ENCODE results near the gene EXTL1. TPM values are rescaled to one million over a fixed set of nuclear protein-coding genes. Genes with fewer than 3 reads are reported as not detected.

EXTL1 gene
- total and polyA plus RNA-seq, 2 donors from 2014 or later, result 0.28 to 0.45 TPM

DNA sequence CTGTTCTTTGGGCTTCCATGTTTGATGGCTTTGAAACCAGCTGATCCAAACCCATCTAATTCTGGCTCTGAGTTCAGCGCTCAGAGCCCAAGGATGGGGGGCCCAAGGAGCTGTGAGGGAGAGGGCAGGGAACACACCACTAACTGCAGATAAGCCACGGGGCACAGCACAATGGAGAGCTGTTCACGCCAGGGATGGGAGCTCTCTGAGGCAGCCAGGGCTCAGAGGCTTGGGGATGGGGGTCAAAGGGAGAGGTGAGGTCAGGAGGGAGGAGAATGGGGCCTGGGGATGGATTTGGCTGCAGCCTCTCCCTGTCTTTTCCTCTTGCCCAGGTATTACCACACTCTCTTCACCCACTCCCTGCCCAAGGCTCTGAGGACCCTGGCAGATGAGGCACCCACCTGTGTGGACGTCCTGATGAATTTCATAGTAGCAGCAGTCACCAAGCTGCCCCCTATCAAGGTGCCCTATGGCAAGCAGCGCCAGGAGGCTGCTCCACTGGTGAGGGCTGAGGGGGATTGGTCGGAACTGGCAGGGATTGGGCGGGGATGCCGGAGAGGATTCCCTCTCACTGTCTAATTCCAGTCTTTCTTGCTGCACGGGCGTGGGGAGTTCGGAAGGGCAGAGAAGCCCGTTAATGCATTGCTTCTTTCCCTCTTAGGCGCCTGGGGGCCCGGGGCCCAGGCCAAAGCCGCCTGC is 13.1 kb downstream of the EXTL1 start:
- Histone ChIP-seq H3K9ac (ENCODE audit: low read length in 3 of 3) (peak overlapping the region in 2 of 3 donors; percentile 16 to 35), H3K36me3 (ENCODE audit: control insufficient read depth in 2 of 3, insufficient read depth in 3 of 3, low read length in 3 of 3) (no peaks in the 10 kb centered on the region), H3K9me3 (ENCODE audit: control insufficient read depth in 2 of 3, insufficient read depth in 1 of 3, low read length in 3 of 3) (no peaks in the 10 kb centered on the region), H3K4me3 (ENCODE audit: low read length in 3 of 3) (peak overlapping the region in 2 of 3 donors; percentile 18 to 89), H3K27me3 (ENCODE audit: control insufficient read depth, insufficient read depth, low read length) (no peaks in the 10 kb centered on the region), H3K4me1 (ENCODE audit: control insufficient read depth in 2 of 3, insufficient read depth in 2 of 3, low read depth in 1 of 3, low read length in 3 of 3) (peaks cover 0 to 9% (median 7%) of the 10 kb centered on the region in 3 donors), H3K27ac (ENCODE audit: low read depth in 2 of 2, low read length in 2 of 2) (no peak overlapping the region)
- intact Hi-C loops (cut with DNase I), result no loop called here
- TF ChIP-seq, protein P1, sequence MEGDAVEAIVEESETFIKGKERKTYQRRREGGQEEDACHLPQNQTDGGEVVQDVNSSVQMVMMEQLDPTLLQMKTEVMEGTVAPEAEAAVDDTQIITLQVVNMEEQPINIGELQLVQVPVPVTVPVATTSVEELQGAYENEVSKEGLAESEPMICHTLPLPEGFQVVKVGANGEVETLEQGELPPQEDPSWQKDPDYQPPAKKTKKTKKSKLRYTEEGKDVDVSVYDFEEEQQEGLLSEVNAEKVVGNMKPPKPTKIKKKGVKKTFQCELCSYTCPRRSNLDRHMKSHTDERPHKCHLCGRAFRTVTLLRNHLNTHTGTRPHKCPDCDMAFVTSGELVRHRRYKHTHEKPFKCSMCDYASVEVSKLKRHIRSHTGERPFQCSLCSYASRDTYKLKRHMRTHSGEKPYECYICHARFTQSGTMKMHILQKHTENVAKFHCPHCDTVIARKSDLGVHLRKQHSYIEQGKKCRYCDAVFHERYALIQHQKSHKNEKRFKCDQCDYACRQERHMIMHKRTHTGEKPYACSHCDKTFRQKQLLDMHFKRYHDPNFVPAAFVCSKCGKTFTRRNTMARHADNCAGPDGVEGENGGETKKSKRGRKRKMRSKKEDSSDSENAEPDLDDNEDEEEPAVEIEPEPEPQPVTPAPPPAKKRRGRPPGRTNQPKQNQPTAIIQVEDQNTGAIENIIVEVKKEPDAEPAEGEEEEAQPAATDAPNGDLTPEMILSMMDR (IDR thresholded peaks at IDR 0.05; ENCODE audit: borderline replicate concordance, extremely low read depth, insufficient read depth), result no peak
- no peak for DNase-seq
- no peak for FAIRE-seq

DNA sequence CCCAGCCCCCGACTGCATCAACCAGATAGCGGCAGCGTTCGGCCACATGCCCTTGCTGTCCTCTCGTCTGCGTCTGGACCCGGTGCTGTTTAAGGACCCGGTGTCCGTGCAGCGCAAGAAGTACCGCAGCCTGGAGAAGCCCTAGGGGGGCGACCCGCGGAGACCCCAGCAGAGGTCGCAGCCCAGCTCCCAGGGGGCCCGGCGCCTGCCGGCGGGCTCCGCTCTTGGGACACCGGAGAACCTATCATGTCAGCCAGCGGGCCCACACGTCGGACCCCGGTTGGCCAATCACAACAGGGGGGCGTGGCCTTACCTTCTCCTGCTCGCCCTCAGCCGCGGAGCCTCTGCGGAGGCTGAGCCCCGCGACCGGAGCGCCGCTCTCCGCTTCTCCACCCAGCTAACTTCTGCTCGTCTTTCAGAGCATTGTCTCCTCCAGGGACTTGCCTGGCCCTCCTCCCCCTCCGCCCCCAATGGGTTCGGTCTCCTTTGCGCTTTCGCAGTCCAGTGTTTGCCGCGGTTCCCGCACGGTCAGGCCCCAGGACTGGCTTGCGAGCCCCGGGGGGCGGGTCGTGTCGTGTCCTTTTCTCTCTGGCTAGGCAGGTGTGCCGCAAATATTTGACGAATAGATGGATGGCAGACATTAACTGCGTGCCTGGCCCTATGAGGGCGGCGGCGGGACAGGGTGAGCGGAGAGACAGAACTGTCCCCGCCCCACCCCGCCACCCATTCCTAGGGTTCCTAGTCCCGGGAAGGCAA is 13.8 kb downstream of the EXTL1 start:
- no peak for FAIRE-seq
- intact Hi-C loops (cut with DNase I), result no loop called here

DNA sequence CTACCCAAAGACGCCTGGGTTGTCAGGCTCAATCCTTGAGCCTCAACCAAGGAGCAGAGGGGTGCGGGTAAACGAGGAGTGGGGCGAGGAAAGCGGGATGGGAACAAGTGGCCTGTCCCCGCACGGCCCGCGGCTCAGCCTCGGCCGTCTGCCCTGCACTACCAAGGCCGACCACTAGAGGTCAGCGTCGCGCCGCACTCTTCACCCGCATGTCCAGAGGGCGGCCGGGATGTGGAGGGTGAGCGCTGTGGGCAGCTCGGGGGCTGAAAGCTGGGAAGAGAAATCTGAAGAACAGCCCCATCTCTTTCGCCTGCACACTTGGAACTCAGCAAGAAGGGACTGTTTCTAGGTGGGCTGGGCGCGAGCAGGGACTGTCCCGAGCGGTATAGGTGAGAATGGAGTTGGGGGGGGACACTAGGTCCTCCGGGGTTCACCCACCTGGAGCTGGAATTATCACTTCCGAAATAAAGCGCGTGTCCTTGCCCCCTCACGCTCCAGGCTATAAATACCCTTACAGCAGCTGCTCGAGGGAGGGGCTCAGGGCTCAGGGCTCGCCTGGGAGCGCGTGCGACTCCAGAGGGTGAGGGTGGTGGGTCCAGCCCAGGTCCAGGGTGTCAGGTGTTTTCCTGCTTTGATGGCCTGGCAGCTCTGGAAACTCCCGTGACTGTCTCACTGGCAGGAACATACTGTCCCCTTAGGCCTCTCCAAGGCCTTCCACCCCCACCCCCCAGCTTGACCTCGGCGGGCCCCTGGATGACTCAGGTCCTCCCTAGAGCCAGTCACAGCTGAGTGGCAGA is 14.6 kb downstream of the EXTL1 start:
- H3K36me3 ChIP-seq (ENCODE audit: control insufficient read depth in 2 of 3, insufficient read depth in 3 of 3, low read length in 3 of 3), result no peaks in the 10 kb centered on the region
- FAIRE-seq, result no peak
- no peaks in the 10 kb centered on the region for H3K9me3 ChIP-seq (ENCODE audit: control insufficient read depth in 2 of 3, insufficient read depth in 1 of 3, low read length in 3 of 3)
- intact Hi-C loops (cut with DNase I), result no loop called here
- peak overlapping the region; percentile 83 to 86 for H3K27ac ChIP-seq (ENCODE audit: low read depth in 2 of 2, low read length in 2 of 2)
- H3K4me3 ChIP-seq (ENCODE audit: low read length in 3 of 3), result peak overlapping the region; percentile 71 to 89 (median 83)
- H3K9ac ChIP-seq (ENCODE audit: low read length in 3 of 3), result peak overlapping the region in 2 of 3 donors; percentile 59 to 93
- H3K4me1 ChIP-seq (ENCODE audit: control insufficient read depth in 2 of 3, insufficient read depth in 2 of 3, low read depth in 1 of 3, low read length in 3 of 3), result peaks cover 0 to 9% (median 7%) of the 10 kb centered on the region in 3 donors
- peak; percentile 88 to 96 (median 91) for DNase-seq
- no peaks in the 10 kb centered on the region for H3K27me3 ChIP-seq (ENCODE audit: control insufficient read depth, insufficient read depth, low read length)
- TF ChIP-seq, protein P1 (IDR thresholded peaks at IDR 0.05; ENCODE audit: borderline replicate concordance, extremely low read depth, insufficient read depth), result peak; percentile 100

More for the DNA sequence above, 13.8 kb downstream of the EXTL1 start:
- Histone ChIP-seq H3K27ac (ENCODE audit: low read depth in 2 of 2, low read length in 2 of 2) (peak overlapping the region; percentile 83 to 86), H3K9ac (ENCODE audit: low read length in 3 of 3) (peak overlapping the region; percentile 3 to 93 (median 59)), H3K36me3 (ENCODE audit: control insufficient read depth in 2 of 3, insufficient read depth in 3 of 3, low read length in 3 of 3) (no peaks in the 10 kb centered on the region), H3K4me1 (ENCODE audit: control insufficient read depth in 2 of 3, insufficient read depth in 2 of 3, low read depth in 1 of 3, low read length in 3 of 3) (peaks cover 0 to 9% (median 7%) of the 10 kb centered on the region in 3 donors), H3K9me3 (ENCODE audit: control insufficient read depth in 2 of 3, insufficient read depth in 1 of 3, low read length in 3 of 3) (no peaks in the 10 kb centered on the region), H3K27me3 (ENCODE audit: control insufficient read depth, insufficient read depth, low read length) (no peaks in the 10 kb centered on the region), H3K4me3 (ENCODE audit: low read length in 3 of 3) (peak overlapping the region; percentile 71 to 89 (median 83))
- TF ChIP-seq, protein P1 (IDR thresholded peaks at IDR 0.05; ENCODE audit: borderline replicate concordance, extremely low read depth, insufficient read depth), result peak; percentile 4
- DNase-seq, result peak; percentile 95 to 98 (median 97)

Data from kidney (tissue), 14 donors.